Peyer's patch (tissue), 4 donors: ENCODE measurements around the gene PCNT. TPM values are rescaled to one million over a fixed set of nuclear protein-coding genes. Genes with fewer than 3 reads are reported as not detected.
A peak's percentile ranks its signal among the peaks of the same experiment; 100 is the strongest.

Experiments used
- DNase-seq, 3 donors: peaks; one replicate each; pipeline ENCODE4 v3.0.0-alpha.2; 2017 to 2019
- H3K27ac ChIP-seq, 4 donors: fragments of 200-600 bp; sonication (generic); one replicate each; pipeline ENCODE4 v1.5.1; 2016 to 2019
- H3K27me3 ChIP-seq, 2 donors: fragments of 200-600 bp; sonication (generic); one replicate each; pipeline ENCODE4 v1.5.1; 2019
- H3K36me3 ChIP-seq, 3 donors: fragments of 200-600 bp; sonication (generic); one replicate each; pipeline ENCODE4 v1.5.1; 2016 to 2019
- H3K4me1 ChIP-seq, 4 donors: fragments of 200-600 bp; sonication (generic); one replicate each; pipeline ENCODE4 v1.5.1; 2016 to 2019
- H3K4me3 ChIP-seq, 4 donors: fragments of 200-600 bp; sonication (generic); 1 replicate in 3 of 4; 2 replicates in 1 of 4; pipeline ENCODE4 v1.5.1; 2016 to 2019; ENCODE audit warnings: mild to moderate bottlenecking in 1 of 4
- H3K9me3 ChIP-seq, 4 donors: fragments of 200-600 bp; sonication (generic); one replicate each; pipeline ENCODE4 v1.5.1; 2016 to 2019; ENCODE audit warnings: mild to moderate bottlenecking in 1 of 4
- CTCF ChIP-seq, 6 experiments: fragments of 450-650 bp in 4 of 6; fragments of 200-600 bp in 2 of 6; sonication (generic) in 1 of 6; IDR thresholded peaks; one replicate each; pipeline ENCODE4 v1.5.1; 2017 to 2019; ENCODE audit warnings: antibody characterized with exemption in 6 of 6, mild to moderate bottlenecking in 3 of 6, moderate library complexity in 1 of 6
- POLR2A ChIP-seq, 2 donors: fragments of 450-650 bp; IDR thresholded peaks; one replicate each; pipeline ENCODE4 v1.5.1; 2017; ENCODE audit warnings: antibody characterized with exemption in 2 of 2, mild to moderate bottlenecking in 2 of 2, moderate library complexity in 2 of 2
- total RNA-seq, 4 donors: library from RNA; depleted of rRNA; stranded (reverse); fragments of >200 nt; gene quantifications; one replicate each; pipeline ENCODE4 v1.1.0, GENCODE V29; 2016

PCNT gene
- total RNA-seq, 4 donors from 2014 or later = 29.2 to 119 (median 59.5) TPM

GRCh38 chr21:46354518-46354917, 30.6 kb downstream of the PCNT start:
- Histone ChIP-seq H3K9me3 (no peaks in the 10 kb centered on the region), H3K27me3 (no peaks in the 10 kb centered on the region), H3K27ac (peak overlapping the region in 1 of 4 donors; percentile 25), H3K4me3 (no peak overlapping the region), H3K36me3 (peaks cover 0 to 90% (median 0%) of the 10 kb centered on the region in 3 donors), H3K4me1 (no peaks in the 10 kb centered on the region)
- DNase-seq = no peak
- TF ChIP-seq CTCF (IDR thresholded peaks at IDR 0.05) (no peak), POLR2A (IDR thresholded peaks at IDR 0.05) (no peak)

- H3K9me3 ChIP-seq = no peaks in the 10 kb centered on the region
- H3K4me3 ChIP-seq = no peak overlapping the region
- H3K36me3 ChIP-seq = peaks cover 0 to 86% (median 0%) of the 10 kb centered on the region in 3 donors
- H3K27ac ChIP-seq = peak overlapping the region in 1 of 4 donors; percentile 57
- no peaks in the 10 kb centered on the region for H3K27me3 ChIP-seq
- DNase-seq = peak in 2 of 3 donors; percentile 35 to 61
- no peaks in the 10 kb centered on the region for H3K4me1 ChIP-seq
- no peak for TF ChIP-seq CTCF (IDR thresholded peaks at IDR 0.05)
- TF ChIP-seq POLR2A (IDR thresholded peaks at IDR 0.05) = no peak
Observed at GRCh38 chr21:46355161-46356004, 31.4 kb downstream of the PCNT start.

GRCh38 chr21:46356005-46356338, 32.0 kb downstream of the PCNT start:
- TF ChIP-seq POLR2A (IDR thresholded peaks at IDR 0.05) = no peak
- no peak for TF ChIP-seq CTCF (IDR thresholded peaks at IDR 0.05)
- no peaks in the 10 kb centered on the region for H3K9me3 ChIP-seq
- H3K36me3 ChIP-seq = peaks cover 0 to 81% (median 0%) of the 10 kb centered on the region in 3 donors
- peak overlapping the region in 1 of 4 donors; percentile 57 for H3K27ac ChIP-seq
- no peaks in the 10 kb centered on the region for H3K4me1 ChIP-seq
- no peaks in the 10 kb centered on the region for H3K27me3 ChIP-seq
- no peak for DNase-seq
- H3K4me3 ChIP-seq = no peak overlapping the region

GRCh38 chr21:46356494-46357334, 32.8 kb downstream of the PCNT start:
- H3K27me3 ChIP-seq = no peaks in the 10 kb centered on the region
- peak overlapping the region in 1 of 4 donors; percentile 57 for H3K27ac ChIP-seq
- peak overlapping the region in 1 of 4 donors; percentile 12 for H3K4me3 ChIP-seq
- TF ChIP-seq POLR2A (IDR thresholded peaks at IDR 0.05) (no peak), CTCF (IDR thresholded peaks at IDR 0.05) (no peak)
- DNase-seq = no peak
- H3K9me3 ChIP-seq = no peaks in the 10 kb centered on the region
- H3K36me3 ChIP-seq = peaks cover 0 to 81% (median 0%) of the 10 kb centered on the region in 3 donors
- H3K4me1 ChIP-seq = no peaks in the 10 kb centered on the region

- Histone ChIP-seq H3K4me1 (no peaks in the 10 kb centered on the region), H3K36me3 (peaks cover 0 to 76% (median 0%) of the 10 kb centered on the region in 3 donors), H3K9me3 (no peaks in the 10 kb centered on the region), H3K4me3 (peak overlapping the region in 1 of 4 donors; percentile 12), H3K27me3 (no peaks in the 10 kb centered on the region), H3K27ac (peak overlapping the region in 1 of 4 donors; percentile 57)
- no peak for DNase-seq
- no peak for TF ChIP-seq CTCF (IDR thresholded peaks at IDR 0.05)
- TF ChIP-seq POLR2A (IDR thresholded peaks at IDR 0.05) = no peak
Observed at GRCh38 chr21:46357335-46357604, 33.3 kb downstream of the PCNT start.
